Mesenchymal stem cell (in vitro differentiated cells and primary cell): Measurements from ENCODE around the gene OR6N2.

ENCODE experiments used
- DNase-seq: peaks from one replicate; pipeline ENCODE4 v3.0.0-alpha.2; 2013
- H2AFZ ChIP-seq: one replicate; pipeline ENCODE4 v1.6.1; 2013; ENCODE audit warnings: low read depth, mild to moderate bottlenecking, control low read depth, inconsistent platforms, low read length, moderate library complexity
- H2AK5ac ChIP-seq: 2 replicates; pipeline ENCODE4 v1.6.1; 2013; ENCODE audit warnings: low read length, moderate library complexity, mild to moderate bottlenecking, inconsistent platforms; ENCODE audit not compliant: severe bottlenecking
- H2BK120ac ChIP-seq: one replicate; pipeline ENCODE4 v1.6.1; 2013; ENCODE audit warnings: low read depth, mild to moderate bottlenecking, inconsistent platforms, low read length, moderate library complexity
- H2BK12ac ChIP-seq, 2 experiments: one replicate each; pipeline ENCODE4 v1.6.1; 2013; ENCODE audit warnings: inconsistent platforms in 2 of 2, low read length in 2 of 2, mild to moderate bottlenecking in 2 of 2, moderate library complexity in 2 of 2, control low read depth in 1 of 2
- H2BK15ac ChIP-seq: one replicate; pipeline ENCODE4 v1.6.1; 2013; ENCODE audit warnings: mild to moderate bottlenecking, low read depth, inconsistent platforms; ENCODE audit not compliant: poor library complexity, severe bottlenecking
- H2BK5ac ChIP-seq: 2 replicates; pipeline ENCODE4 v1.6.1; 2013; ENCODE audit warnings: low read depth, mild to moderate bottlenecking, low read length, control low read depth, inconsistent platforms; ENCODE audit not compliant: poor library complexity, severe bottlenecking
- H3K14ac ChIP-seq, 2 experiments: one replicate each; pipeline ENCODE4 v1.6.1; 2013; ENCODE audit warnings: inconsistent platforms in 2 of 2, low read length in 2 of 2, control low read depth in 1 of 2, mild to moderate bottlenecking in 1 of 2, moderate library complexity in 1 of 2
- H3K18ac ChIP-seq, 2 experiments: one replicate each; pipeline ENCODE4 v1.6.1; 2013; ENCODE audit warnings: inconsistent platforms in 2 of 2, low read length in 2 of 2, control low read depth in 1 of 2, low read depth in 1 of 2, mild to moderate bottlenecking in 1 of 2
- H3K23ac ChIP-seq, 2 experiments: one replicate each; pipeline ENCODE4 v1.6.1; 2013; ENCODE audit warnings: inconsistent platforms in 2 of 2, low read length in 2 of 2, mild to moderate bottlenecking in 2 of 2, moderate library complexity in 2 of 2, control low read depth in 1 of 2
- H3K27ac ChIP-seq: 2 replicates; pipeline ENCODE4 v1.5.1; 2013; ENCODE audit warnings: mild to moderate bottlenecking, moderate library complexity, low read length, control low read depth, inconsistent platforms; ENCODE audit not compliant: poor library complexity, severe bottlenecking
- H3K27me3 ChIP-seq, 2 experiments: 2 replicates each; pipeline versions ENCODE4 v1.6.1 to v1.7.0; 2013; ENCODE audit warnings: low read length in 2 of 2, mild to moderate bottlenecking in 2 of 2, moderate library complexity in 2 of 2, control low read depth in 1 of 2, inconsistent platforms in 1 of 2; ENCODE audit not compliant: control insufficient read depth in 1 of 2, insufficient read depth in 1 of 2
- H3K36me3 ChIP-seq, 2 experiments: 2 replicates each; pipeline versions ENCODE4 v1.6.1 to v1.7.0; 2013; ENCODE audit warnings: low read length in 2 of 2, control low read depth in 1 of 2, inconsistent platforms in 1 of 2, low read depth in 1 of 2, mild to moderate bottlenecking in 1 of 2; ENCODE audit not compliant: insufficient read depth in 2 of 2, control insufficient read depth in 1 of 2
- H3K4ac ChIP-seq, 2 experiments: one replicate each; pipeline ENCODE4 v1.6.1; 2013; ENCODE audit warnings: inconsistent platforms in 2 of 2, low read length in 2 of 2, mild to moderate bottlenecking in 2 of 2, moderate library complexity in 2 of 2, control low read depth in 1 of 2, low read depth in 1 of 2
- H3K4me1 ChIP-seq: 2 replicates; pipeline ENCODE4 v1.6.1; 2013; ENCODE audit warnings: low read depth, low read length, control low read depth; ENCODE audit not compliant: control insufficient read depth, insufficient read depth
- H3K4me2 ChIP-seq: 2 replicates; pipeline ENCODE4 v1.6.1; 2013; ENCODE audit warnings: low read length, mild to moderate bottlenecking, inconsistent platforms; ENCODE audit not compliant: poor library complexity, severe bottlenecking
- H3K4me3 ChIP-seq, 2 experiments: 2 replicates each; pipeline versions ENCODE4 v1.5.1 to v1.7.0; 2013; ENCODE audit warnings: low read length in 2 of 2, mild to moderate bottlenecking in 2 of 2, control low read depth in 1 of 2, low read depth in 1 of 2; ENCODE audit not compliant: insufficient read depth in 1 of 2
- H3K79me1 ChIP-seq: replicated peaks from 2 replicates; pipeline ENCODE4 v1.6.1; 2013; ENCODE audit warnings: mild to moderate bottlenecking, control low read depth, low read length, inconsistent platforms; ENCODE audit not compliant: poor library complexity, severe bottlenecking
- H3K9ac ChIP-seq: 2 replicates; pipeline ENCODE4 v1.7.0; 2013; ENCODE audit warnings: mild to moderate bottlenecking, low read length, moderate library complexity
- H3K9me3 ChIP-seq: 2 replicates; pipeline ENCODE4 v1.7.0; 2013; ENCODE audit warnings: mild to moderate bottlenecking, low read length; ENCODE audit not compliant: control insufficient read depth
- H4K8ac ChIP-seq: one replicate; pipeline ENCODE4 v1.6.1; 2013; ENCODE audit warnings: inconsistent platforms, mild to moderate bottlenecking, low read length, moderate library complexity
- H4K91ac ChIP-seq: one replicate; pipeline ENCODE4 v1.6.1; 2013; ENCODE audit warnings: mild to moderate bottlenecking, low read length, inconsistent platforms
- WGBS: methylation state at CpG from one replicate; pipeline ENCODE4 v1.1.7; 2013; ENCODE audit warnings: mixed read lengths; 5-methylcytosine and 5-hydroxymethylcytosine counted together

OR6N2 gene

DNA sequence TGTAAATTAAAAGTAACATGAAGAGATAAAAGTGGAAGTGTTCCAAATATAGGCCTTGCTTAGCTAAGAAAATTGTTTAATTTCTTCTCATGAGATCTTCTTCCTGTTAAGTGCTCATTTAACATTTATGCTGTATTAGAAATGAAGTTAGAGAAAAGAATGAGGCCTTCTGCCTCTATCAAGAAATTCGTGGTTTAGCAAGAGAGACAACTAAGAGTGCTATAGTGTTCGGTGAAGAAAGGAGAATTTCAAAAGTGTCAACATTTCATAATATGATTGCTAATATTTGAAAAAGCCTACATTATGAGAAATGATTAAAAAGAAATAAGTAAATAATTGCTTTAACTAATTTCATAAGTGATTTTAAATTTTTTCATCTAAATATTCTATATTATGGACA lies 31.3 kb upstream of the OR6N2 start:
- no peak overlapping the region for H2AFZ ChIP-seq
- no peaks in the 10 kb centered on the region for H3K9me3 ChIP-seq
- H2BK15ac ChIP-seq: no peak overlapping the region
- H3K23ac ChIP-seq: no peak overlapping the region
- H3K4me1 ChIP-seq: no peaks in the 10 kb centered on the region
- H3K18ac ChIP-seq: no peak overlapping the region
- no peak overlapping the region for H3K27ac ChIP-seq
- no peak overlapping the region for H2BK120ac ChIP-seq
- no peaks in the 10 kb centered on the region for H3K27me3 ChIP-seq
- H3K4me3 ChIP-seq: no peak overlapping the region
- no peak overlapping the region for H4K8ac ChIP-seq
- no peaks in the 10 kb centered on the region for H3K79me1 ChIP-seq
- no peak overlapping the region for H3K4me2 ChIP-seq
- H3K36me3 ChIP-seq: no peaks in the 10 kb centered on the region
- no peak overlapping the region for H3K4ac ChIP-seq
- H4K91ac ChIP-seq: no peak overlapping the region
- WGBS: 60% methylated on average over 1 of the region's 2 CpGs
- no peak overlapping the region for H2BK12ac ChIP-seq
- DNase-seq: no peak
- no peak overlapping the region for H3K14ac ChIP-seq
- H2BK5ac ChIP-seq: no peak overlapping the region
- no peak overlapping the region for H3K9ac ChIP-seq
- H2AK5ac ChIP-seq: no peak overlapping the region

DNA sequence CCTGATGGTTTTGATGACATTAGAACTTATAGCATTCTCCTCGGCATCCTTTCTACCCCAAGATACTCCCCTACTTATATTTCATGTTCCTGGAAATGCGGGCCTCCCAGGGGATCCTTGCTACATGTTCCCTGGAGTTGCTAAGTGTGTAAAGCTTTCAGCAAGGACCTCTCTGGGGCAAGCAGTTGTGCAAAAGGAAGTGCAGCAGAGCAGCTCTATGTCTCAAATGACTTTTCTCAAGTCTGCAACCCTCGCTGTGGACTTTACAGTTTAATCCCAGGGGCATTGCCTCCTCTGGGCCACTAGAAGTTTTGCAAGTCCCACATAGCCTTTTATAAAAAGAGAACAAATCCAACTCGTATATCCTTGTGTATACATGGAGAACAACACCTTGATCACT lies 29.3 kb upstream of the OR6N2 start:
- Histone ChIP-seq H3K4me1 (no peaks in the 10 kb centered on the region), H2BK12ac (no peak overlapping the region), H2BK120ac (no peak overlapping the region), H4K8ac (no peak overlapping the region), H3K79me1 (no peaks in the 10 kb centered on the region), H3K18ac (no peak overlapping the region), H3K27ac (no peak overlapping the region), H2AK5ac (no peak overlapping the region), H3K36me3 (no peaks in the 10 kb centered on the region), H3K4ac (no peak overlapping the region), H3K27me3 (no peaks in the 10 kb centered on the region), H4K91ac (no peak overlapping the region), H2BK15ac (no peak overlapping the region), H3K9me3 (no peaks in the 10 kb centered on the region), H3K14ac (no peak overlapping the region), H2AFZ (no peak overlapping the region), H3K4me2 (no peak overlapping the region), H3K23ac (no peak overlapping the region), H2BK5ac (no peak overlapping the region), H3K9ac (no peak overlapping the region), H3K4me3 (no peak overlapping the region)
- no peak for DNase-seq
- WGBS: 60% methylated on average over 4 of the region's 4 CpGs

DNA sequence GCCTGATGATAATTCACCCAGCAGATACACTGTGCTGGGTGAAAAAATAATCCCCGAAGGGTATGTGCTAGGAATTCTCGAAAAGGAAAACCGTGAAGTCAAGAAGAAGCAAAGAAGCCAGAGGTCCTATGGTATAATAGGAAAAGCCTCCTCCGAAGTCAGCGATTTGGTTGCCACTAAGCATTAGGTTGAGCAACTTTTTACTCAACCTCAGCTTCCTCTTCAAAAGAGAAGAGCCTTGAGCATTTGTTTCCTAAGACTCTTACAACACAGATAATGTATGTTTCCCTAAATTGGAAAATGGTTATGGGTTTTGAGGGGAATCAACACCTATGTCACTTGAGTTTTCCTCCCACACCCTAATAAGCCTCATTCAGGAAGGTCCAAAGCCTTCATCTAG lies 28.9 kb upstream of the OR6N2 start:
- no peak overlapping the region for H2BK15ac ChIP-seq
- H3K4me1 ChIP-seq: no peaks in the 10 kb centered on the region
- H2BK5ac ChIP-seq: no peak overlapping the region
- no peaks in the 10 kb centered on the region for H3K36me3 ChIP-seq
- 90% methylated on average over 3 of the region's 5 CpGs for WGBS
- H3K18ac ChIP-seq: no peak overlapping the region
- H3K14ac ChIP-seq: no peak overlapping the region
- H2AFZ ChIP-seq: no peak overlapping the region
- H2BK12ac ChIP-seq: no peak overlapping the region
- H3K27ac ChIP-seq: no peak overlapping the region
- no peak overlapping the region for H3K4me3 ChIP-seq
- DNase-seq: no peak
- no peak overlapping the region for H4K91ac ChIP-seq
- no peak overlapping the region for H4K8ac ChIP-seq
- H3K9ac ChIP-seq: no peak overlapping the region
- H2BK120ac ChIP-seq: no peak overlapping the region
- no peak overlapping the region for H2AK5ac ChIP-seq
- H3K4ac ChIP-seq: no peak overlapping the region
- no peaks in the 10 kb centered on the region for H3K27me3 ChIP-seq
- no peak overlapping the region for H3K23ac ChIP-seq
- no peak overlapping the region for H3K4me2 ChIP-seq
- H3K79me1 ChIP-seq: no peaks in the 10 kb centered on the region
- no peaks in the 10 kb centered on the region for H3K9me3 ChIP-seq

DNA sequence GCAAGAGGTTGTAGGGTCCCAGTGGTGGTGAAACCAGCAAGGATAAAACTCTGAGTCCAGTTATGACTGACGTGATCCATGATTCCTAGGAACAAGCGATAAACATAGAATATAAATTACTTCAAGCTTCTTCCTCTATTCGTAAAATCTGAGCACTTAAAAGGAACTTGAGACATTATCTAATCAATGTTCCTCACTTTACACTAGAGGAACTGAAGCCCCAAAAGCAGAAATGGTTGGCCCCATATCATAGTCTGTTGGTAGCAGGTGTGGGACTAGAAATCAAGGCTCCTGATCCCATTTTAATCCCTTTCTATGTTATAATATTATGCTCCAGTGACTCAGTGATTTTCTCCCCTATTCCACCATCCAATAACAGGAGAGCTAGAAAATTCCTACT lies 28.3 kb upstream of the OR6N2 start:
- no peak overlapping the region for H3K18ac ChIP-seq
- WGBS: 86% methylated on average over 3 of the region's 3 CpGs

More for the DNA sequence above, 28.3 kb upstream of the OR6N2 start:
- Histone ChIP-seq H2AFZ (no peak overlapping the region), H3K23ac (no peak overlapping the region), H2BK5ac (no peak overlapping the region), H3K4ac (no peak overlapping the region), H3K27ac (no peak overlapping the region), H3K27me3 (no peaks in the 10 kb centered on the region), H3K4me1 (no peaks in the 10 kb centered on the region), H4K8ac (no peak overlapping the region), H3K36me3 (no peaks in the 10 kb centered on the region), H3K9ac (no peak overlapping the region), H2BK12ac (no peak overlapping the region), H3K4me3 (no peak overlapping the region), H3K14ac (no peak overlapping the region), H3K9me3 (no peaks in the 10 kb centered on the region), H3K79me1 (no peaks in the 10 kb centered on the region), H3K4me2 (no peak overlapping the region), H4K91ac (no peak overlapping the region), H2BK15ac (no peak overlapping the region), H2AK5ac (no peak overlapping the region), H2BK120ac (no peak overlapping the region)
- DNase-seq: no peak
